GM12878 (cell line): ENCODE data around the gene DNAJC22. TPM values are rescaled to one million over a fixed set of nuclear protein-coding genes. Genes with fewer than 3 reads are reported as not detected.
A peak's percentile ranks its signal among the peaks of the same experiment; 100 is the strongest.

Experiments used
- ATAC-seq: fragments of 200-7000 bp; cut with Tn5 transposase; 3 replicates; pipeline ENCODE4 v1.9.1; 2020; ENCODE audit warnings: mild to moderate bottlenecking, moderate library complexity
- BruUV-seq: library from RNA; stranded (reverse); fragments of 400-500 nt; replicated peaks from 2 replicates; lab custom pipeline; 2021; lab: Mats Ljungman, UMichigan
- CTCF ChIA-PET: fragments of 300-600 bp; sonication (Branson Sonifier 250); formaldehyde crosslinking; extraction: SDS; loops from one replicate; lab custom pipeline; 2021; ENCODE audit warnings: inconsistent platforms; lab: Yijun Ruan, JAX
- POLR2A ChIA-PET: fragments of 350-600 bp; formaldehyde crosslinking; extraction: SDS; loops from one replicate; lab custom pipeline; 2021; ENCODE audit warnings: inconsistent platforms; lab: Charles Lee
- RAD21 ChIA-PET: fragments of 300-600 bp; sonication (Branson Sonifier 250); formaldehyde crosslinking; loops from one replicate; lab custom pipeline; 2023; ENCODE audit warnings: antibody characterized with exemption; ENCODE audit not compliant: unreplicated experiment; lab: Charles Lee
- SMC1A ChIA-PET: fragments of 300-600 bp; sonication (Branson Sonifier 250); formaldehyde crosslinking; loops from one replicate; lab custom pipeline; 2023; ENCODE audit not compliant: unreplicated experiment, uncharacterized antibody; lab: Charles Lee
- DNase-seq: peaks from one replicate; pipeline ENCODE4 v3.0.0-alpha.2; 2011; ENCODE audit warnings: low read depth, low spot score
- FAIRE-seq: peaks from 3 replicates; lab custom pipeline; 2011; peaks lifted over from hg19 to GRCh38; lab: Jason Lieb, UNC
- H2AFZ ChIP-seq: 2 replicates; pipeline ENCODE4 v1.6.0; 2011; ENCODE audit warnings: low read depth, low read length, control low read depth; ENCODE audit not compliant: control insufficient read depth
- H3K27ac ChIP-seq: 2 replicates; pipeline ENCODE4 v1.5.1; 2011; ENCODE audit warnings: control low read depth; ENCODE audit not compliant: control insufficient read depth, insufficient read depth
- H3K27me3 ChIP-seq, 2 experiments: replicated peaks in 1 of 2; 2 replicates each; pipeline versions ENCODE4 v1.6.0 to v1.6.1; 2011; ENCODE audit warnings: low read length in 1 of 2; ENCODE audit not compliant: control insufficient read depth in 2 of 2, insufficient read depth in 2 of 2
- H3K36me3 ChIP-seq, 2 experiments: 2 replicates each; pipeline ENCODE4 v1.5.1; 2011; ENCODE audit warnings: low read length in 1 of 2; ENCODE audit not compliant: control insufficient read depth in 2 of 2, insufficient read depth in 2 of 2
- H3K4me1 ChIP-seq: 2 replicates; pipeline ENCODE4 v1.6.1; 2011; ENCODE audit warnings: mild to moderate bottlenecking, low read length, moderate library complexity, mixed read lengths; ENCODE audit not compliant: control insufficient read depth, insufficient read depth
- H3K4me2 ChIP-seq: 2 replicates; pipeline ENCODE4 v1.6.0; 2011; ENCODE audit warnings: control low read depth; ENCODE audit not compliant: control insufficient read depth, insufficient read depth
- H3K4me3 ChIP-seq: fragments of 200-600 bp; sonication (generic); 2 replicates; pipeline ENCODE4 v1.5.1; 2016
- H3K79me2 ChIP-seq: 2 replicates; pipeline ENCODE4 v1.6.0; 2011; ENCODE audit warnings: low read length; ENCODE audit not compliant: control insufficient read depth, insufficient read depth
- H3K9ac ChIP-seq: 2 replicates; pipeline ENCODE4 v1.8.0; 2011; ENCODE audit warnings: low read length, control low read depth, mixed read lengths; ENCODE audit not compliant: control insufficient read depth, insufficient read depth
- H3K9me3 ChIP-seq: replicated peaks from 3 replicates; pipeline ENCODE4 v1.5.1; 2011; ENCODE audit warnings: mild to moderate bottlenecking, low read length; ENCODE audit not compliant: control insufficient read depth, insufficient read depth
- H4K20me1 ChIP-seq: 2 replicates; pipeline ENCODE4 v1.6.0; 2011; ENCODE audit not compliant: control insufficient read depth, insufficient read depth
- BACH1 ChIP-seq: fragments of 450-650 bp; IDR thresholded peaks from 2 replicates; pipeline ENCODE4 v1.6.1; 2017; ENCODE audit warnings: mild to moderate bottlenecking, borderline replicate concordance
- CBX5 ChIP-seq: sonication (generic); IDR thresholded peaks from 2 replicates; pipeline ENCODE4 v1.6.1; 2016; ENCODE audit warnings: low read depth, moderate library complexity, mild to moderate bottlenecking, inconsistent platforms
- CEBPB ChIP-seq, 2 experiments: fragments of 150-350 bp in 1 of 2; IDR thresholded peaks; 2 replicates each; pipeline ENCODE4 v1.6.1; 2012 to 2014; ENCODE audit warnings: low read depth in 2 of 2, low read length in 2 of 2, borderline replicate concordance in 1 of 2, inconsistent platforms in 1 of 2
- EGR1 ChIP-seq, 2 experiments: IDR thresholded peaks; 1 replicate in 1 of 2; 2 replicates in 1 of 2; pipeline ENCODE4 v1.6.1; 2011 to 2012; ENCODE audit warnings: low read depth in 2 of 2, low read length in 2 of 2, borderline replicate concordance in 1 of 2, mild to moderate bottlenecking in 1 of 2, moderate library complexity in 1 of 2
- ETV6 ChIP-seq, 2 experiments: fragments of 450-650 bp in 1 of 2; IDR thresholded peaks in 1 of 2; conservative IDR thresholded peaks in 1 of 2; 2 replicates each; pipeline ENCODE4 v1.6.1; 2014; ENCODE audit warnings: antibody characterized with exemption in 1 of 2, borderline replicate concordance in 1 of 2, low read depth in 1 of 2, mild to moderate bottlenecking in 1 of 2, moderate library complexity in 1 of 2
- HDAC2 ChIP-seq: fragments of 200-600 bp; sonication (generic); IDR thresholded peaks from 2 replicates; pipeline ENCODE4 v1.6.1; 2017
- PAX8 ChIP-seq: fragments of 450-650 bp; IDR thresholded peaks from 2 replicates; pipeline ENCODE4 v1.6.1; 2017; ENCODE audit warnings: mild to moderate bottlenecking, moderate library complexity
- PML ChIP-seq: IDR thresholded peaks from 2 replicates; pipeline ENCODE4 v1.6.1; 2012; ENCODE audit warnings: low read length, inconsistent platforms
- POLR2A ChIP-seq: IDR thresholded peaks from 2 replicates; pipeline ENCODE4 v1.6.1; 2011; ENCODE audit warnings: low read depth, mild to moderate bottlenecking, low read length
- RAD21 ChIP-seq: IDR thresholded peaks from 2 replicates; pipeline ENCODE4 v1.6.1; 2011; ENCODE audit warnings: mild to moderate bottlenecking, low read depth, low read length, moderate library complexity; ENCODE audit not compliant: insufficient read depth
- RBBP5 ChIP-seq: fragments of 200-600 bp; sonication (generic); conservative IDR thresholded peaks from 2 replicates; pipeline ENCODE4 v1.6.1; 2016
- SMC3 ChIP-seq: IDR thresholded peaks from 2 replicates; pipeline ENCODE4 v1.6.1; 2011; ENCODE audit warnings: low read length, improper control_type of control experiment, borderline replicate concordance
- SREBF2 ChIP-seq: IDR thresholded peaks from 2 replicates; pipeline ENCODE4 v1.6.1; 2012; ENCODE audit warnings: mild to moderate bottlenecking, low read length
- YY1 ChIP-seq: IDR thresholded peaks from 2 replicates; pipeline ENCODE4 v1.6.1; 2011; ENCODE audit warnings: low read depth, mild to moderate bottlenecking, low read length
- ZNF384 ChIP-seq: IDR thresholded peaks from 2 replicates; pipeline ENCODE4 v1.6.1; 2012; ENCODE audit warnings: low read depth, mild to moderate bottlenecking, low read length, improper control_type of control experiment, borderline replicate concordance
- WGBS: methylation state at CpG from one replicate; pipeline ENCODE4 v1.1.6; 2016; ENCODE audit warnings: low lambda C conversion rate; ENCODE audit not compliant: insufficient replicate concordance, insufficient coverage; ENCODE audit errors: missing lambda C conversion rate; 5-methylcytosine and 5-hydroxymethylcytosine counted together
- in situ Hi-C: fragments of 300-500 bp; cut with MboI; formaldehyde crosslinking; loops from 9 replicates; pipeline ENCODE4 v1.14.3; 2018; ENCODE audit warnings: mixed read lengths
- intact Hi-C: fragments of 100-400 bp; cut with micrococcal nuclease; formaldehyde crosslinking; loops from one replicate; pipeline ENCODE4 v1.14.2; 2022; ENCODE audit not compliant: unreplicated experiment
- polyA plus RNA-seq, 11 experiments: library from polyadenylated mRNA; depleted of rRNA in 4 of 11; unstranded in 6 of 11; stranded (reverse) in 5 of 11; fragments of >200 nt; fragmentation: Nextera tagmentation in 4 of 11; fragmentation: Illumina TruSeq in 1 of 11; extraction: Ambion mirVana in 4 of 11; extraction: Trizol in 1 of 11; gene quantifications; 1 replicate in 1 of 11; 2 replicates in 10 of 11; pipeline versions ENCODE4 v1.2.1 to v1.2.3, GENCODE V29; 2011 to 2016; ENCODE audit warnings: inconsistent platforms in 2 of 11, missing spikeins in 2 of 11, low read depth in 1 of 11
- total RNA-seq, 4 experiments: library from RNA; depleted of rRNA in 3 of 4; stranded (reverse); fragments of >200 nt in 3 of 4; fragmentation: Illumina TruSeq in 1 of 4; extraction: Trizol in 1 of 4; gene quantifications; 2 replicates each; pipeline versions ENCODE4 v1.2.1 to v1.2.3, GENCODE V29; 2013 to 2021
- TF ChIP-seq, protein P1 (sequence below): IDR thresholded peaks from 2 replicates; pipeline ENCODE4 v1.6.1; 2012; ENCODE audit warnings: low read depth, low read length, improper control_type of control experiment
- TF ChIP-seq, protein P2 (sequence below), 3 experiments: IDR thresholded peaks in 2 of 3; conservative IDR thresholded peaks in 1 of 3; 2 replicates each; pipeline ENCODE4 v1.5.1; 2011; ENCODE audit warnings: low read depth in 3 of 3, low read length in 3 of 3, mild to moderate bottlenecking in 3 of 3, control low read depth in 2 of 3, moderate library complexity in 2 of 3, inconsistent platforms in 1 of 3, mixed read lengths in 1 of 3; ENCODE audit not compliant: control insufficient read depth in 2 of 3, insufficient read depth in 1 of 3; ENCODE audit errors: extremely low read depth in 1 of 3
- TF ChIP-seq, protein P3 (sequence below): fragments of 450-650 bp; IDR thresholded peaks from 2 replicates; pipeline ENCODE4 v1.6.1; 2017; ENCODE audit warnings: antibody characterized with exemption, mild to moderate bottlenecking, moderate library complexity

DNAJC22 gene
- total and polyA plus RNA-seq, 10 of the 15 experiments (the other 5 are each of a cell fraction or from before 2014, with no cell fraction given): 0.06 to 0.61 (median 0.13) TPM; not detected in 3

DNA sequence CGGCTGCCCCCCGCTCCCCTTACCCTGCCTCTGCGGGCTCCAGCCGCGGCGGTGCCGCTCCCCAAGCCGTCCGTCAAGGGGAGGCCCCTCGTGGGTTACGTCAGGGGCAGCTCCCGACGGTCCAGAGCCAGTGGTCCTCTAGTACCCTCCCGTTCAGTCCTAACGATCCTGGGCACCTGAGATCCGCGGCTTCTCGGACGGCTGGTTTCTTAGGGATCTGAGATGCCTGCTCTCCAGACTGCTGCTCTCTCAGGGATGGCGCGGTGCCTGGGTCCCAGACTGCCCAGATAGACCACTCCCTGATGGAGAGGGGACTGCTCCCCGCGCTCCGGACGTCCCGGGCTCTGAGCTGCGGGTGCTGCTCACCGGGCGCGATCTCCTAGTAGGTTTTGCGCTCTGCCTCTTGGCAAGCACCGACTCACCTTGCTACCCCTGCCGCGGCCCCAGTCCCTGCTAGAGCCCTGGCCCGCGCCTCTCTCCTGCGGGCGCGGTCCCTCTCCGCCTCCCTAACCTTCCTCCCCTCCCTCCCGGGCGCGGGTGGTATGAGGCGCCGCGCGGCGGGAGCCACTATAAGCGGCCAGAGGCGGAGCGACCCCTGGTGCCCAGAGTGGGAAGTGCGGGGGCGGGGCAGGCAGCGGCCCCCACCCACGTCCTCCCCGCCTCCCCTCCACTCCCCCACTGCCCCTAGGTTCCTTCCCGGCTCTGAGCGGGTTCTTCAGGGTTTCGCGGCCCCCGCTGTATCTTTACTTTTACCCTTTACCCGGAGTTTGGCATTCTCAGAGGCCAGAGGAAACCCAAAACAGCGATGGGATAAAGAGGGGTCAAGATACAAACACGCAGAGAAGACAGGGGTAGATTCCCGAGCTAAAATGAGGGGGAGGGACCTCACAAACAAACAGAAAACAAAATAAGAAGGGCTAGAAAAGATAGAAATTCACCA, 9.8 kb upstream of the DNAJC22 start, which contains the start of gene C1QL4:
Gene C1QL4, minus strand, starts transcription at position 544 of the 940 bp plus-strand sequence. CDS start 711 bp downstream, outside the sequence.
- no peak within 1 kb of the TSS for H3K27ac ChIP-seq
- intact Hi-C loops (no loop called here), in situ Hi-C loops (loop anchor here (5.0 kb wide), 1 partner anchor 50 kb away; no protein-coding TSS in a partner anchor)
- no peaks in the 10 kb centered on the region for H3K36me3 ChIP-seq
- H3K4me2 ChIP-seq: peak within 1 kb of the TSS; percentile 66
- no peaks in the 10 kb centered on the region for H3K4me1 ChIP-seq
- peaks cover 15 to 23% of the 10 kb centered on the region in 2 experiments for H3K27me3 ChIP-seq
- FAIRE-seq (no peak), ATAC-seq (peak; percentile 79), DNase-seq (no peak)
- BruUV-seq: no TSS peak
- ChIA-PET SMC1A (no interaction called here), CTCF (interaction anchor here (0.9 to 4.7 kb wide), 4 partner anchors 14 to 52 kb away, joined by 3 to 25 read pairs (median 6); partner anchors contain the start of gene TROAP), RAD21 (interaction anchor here (0.7 kb wide), 1 partner anchor 230 kb away, joined by 3 read pairs; no protein-coding TSS in a partner anchor), POLR2A (no interaction called here)
- WGBS: 21% methylated on average over 47 of the region's 65 CpGs
- H3K9me3 ChIP-seq: no peaks in the 10 kb centered on the region; the same call in 2 of the 3 replicates
- H3K79me2 ChIP-seq: no peaks in the 10 kb centered on the region
- no peak within 1 kb of the TSS for H3K9ac ChIP-seq
- no peaks in the 10 kb centered on the region; the same call in 1 of the 2 replicates for H4K20me1 ChIP-seq
- H3K4me3 ChIP-seq: peak within 1 kb of the TSS; percentile 48
- H2AFZ ChIP-seq: peak within 1 kb of the TSS; percentile 1; the same call in 1 of the 2 replicates
- TF ChIP-seq SREBF2 (no peak), PML (no peak), RAD21 (peak; percentile 51), HDAC2 (no peak), SMC3 (peak; percentile 50; the same call in 1 of the 2 replicates), YY1 (peak; percentile 62; the same call in 1 of the 2 replicates), PAX8 (no peak), CBX5 (no peak), CEBPB (IDR thresholded peaks at IDR 0.05; ENCODE audit: borderline replicate concordance in 1 of 2, low read depth in 2 of 2, low read length in 2 of 2) (no peak), POLR2A (peak; percentile 46; the same call in 1 of the 2 replicates), ETV6 (conservative IDR thresholded peaks at IDR 0.05 in 1 of 2, IDR thresholded peaks at IDR 0.05 in 1 of 2; ENCODE audit: borderline replicate concordance in 1 of 2, low read depth in 1 of 2) (no peak), EGR1 (IDR thresholded peaks at IDR 0.05; ENCODE audit: borderline replicate concordance in 1 of 2, low read depth in 2 of 2, low read length in 2 of 2) (peak in 1 of 2 experiments; percentile 97; a peak in 2 of 3 replicates), BACH1 (no peak), RBBP5 (no peak), ZNF384 (no peak)
- TF ChIP-seq, protein P1, sequence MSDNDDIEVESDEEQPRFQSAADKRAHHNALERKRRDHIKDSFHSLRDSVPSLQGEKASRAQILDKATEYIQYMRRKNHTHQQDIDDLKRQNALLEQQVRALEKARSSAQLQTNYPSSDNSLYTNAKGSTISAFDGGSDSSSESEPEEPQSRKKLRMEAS: no peak
- TF ChIP-seq, protein P2, sequence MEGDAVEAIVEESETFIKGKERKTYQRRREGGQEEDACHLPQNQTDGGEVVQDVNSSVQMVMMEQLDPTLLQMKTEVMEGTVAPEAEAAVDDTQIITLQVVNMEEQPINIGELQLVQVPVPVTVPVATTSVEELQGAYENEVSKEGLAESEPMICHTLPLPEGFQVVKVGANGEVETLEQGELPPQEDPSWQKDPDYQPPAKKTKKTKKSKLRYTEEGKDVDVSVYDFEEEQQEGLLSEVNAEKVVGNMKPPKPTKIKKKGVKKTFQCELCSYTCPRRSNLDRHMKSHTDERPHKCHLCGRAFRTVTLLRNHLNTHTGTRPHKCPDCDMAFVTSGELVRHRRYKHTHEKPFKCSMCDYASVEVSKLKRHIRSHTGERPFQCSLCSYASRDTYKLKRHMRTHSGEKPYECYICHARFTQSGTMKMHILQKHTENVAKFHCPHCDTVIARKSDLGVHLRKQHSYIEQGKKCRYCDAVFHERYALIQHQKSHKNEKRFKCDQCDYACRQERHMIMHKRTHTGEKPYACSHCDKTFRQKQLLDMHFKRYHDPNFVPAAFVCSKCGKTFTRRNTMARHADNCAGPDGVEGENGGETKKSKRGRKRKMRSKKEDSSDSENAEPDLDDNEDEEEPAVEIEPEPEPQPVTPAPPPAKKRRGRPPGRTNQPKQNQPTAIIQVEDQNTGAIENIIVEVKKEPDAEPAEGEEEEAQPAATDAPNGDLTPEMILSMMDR (IDR thresholded peaks at IDR 0.05 in 2 of 3, conservative IDR thresholded peaks at IDR 0.05 in 1 of 3; ENCODE audit: control insufficient read depth in 2 of 3, extremely low read depth in 1 of 3, insufficient read depth in 1 of 3, low read depth in 3 of 3, low read length in 3 of 3): peak; percentile 67 to 95 (median 74)
- TF ChIP-seq, protein P3, sequence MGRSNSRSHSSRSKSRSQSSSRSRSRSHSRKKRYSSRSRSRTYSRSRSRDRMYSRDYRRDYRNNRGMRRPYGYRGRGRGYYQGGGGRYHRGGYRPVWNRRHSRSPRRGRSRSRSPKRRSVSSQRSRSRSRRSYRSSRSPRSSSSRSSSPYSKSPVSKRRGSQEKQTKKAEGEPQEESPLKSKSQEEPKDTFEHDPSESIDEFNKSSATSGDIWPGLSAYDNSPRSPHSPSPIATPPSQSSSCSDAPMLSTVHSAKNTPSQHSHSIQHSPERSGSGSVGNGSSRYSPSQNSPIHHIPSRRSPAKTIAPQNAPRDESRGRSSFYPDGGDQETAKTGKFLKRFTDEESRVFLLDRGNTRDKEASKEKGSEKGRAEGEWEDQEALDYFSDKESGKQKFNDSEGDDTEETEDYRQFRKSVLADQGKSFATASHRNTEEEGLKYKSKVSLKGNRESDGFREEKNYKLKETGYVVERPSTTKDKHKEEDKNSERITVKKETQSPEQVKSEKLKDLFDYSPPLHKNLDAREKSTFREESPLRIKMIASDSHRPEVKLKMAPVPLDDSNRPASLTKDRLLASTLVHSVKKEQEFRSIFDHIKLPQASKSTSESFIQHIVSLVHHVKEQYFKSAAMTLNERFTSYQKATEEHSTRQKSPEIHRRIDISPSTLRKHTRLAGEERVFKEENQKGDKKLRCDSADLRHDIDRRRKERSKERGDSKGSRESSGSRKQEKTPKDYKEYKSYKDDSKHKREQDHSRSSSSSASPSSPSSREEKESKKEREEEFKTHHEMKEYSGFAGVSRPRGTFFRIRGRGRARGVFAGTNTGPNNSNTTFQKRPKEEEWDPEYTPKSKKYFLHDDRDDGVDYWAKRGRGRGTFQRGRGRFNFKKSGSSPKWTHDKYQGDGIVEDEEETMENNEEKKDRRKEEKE: no peak
